HepG2 (cell line): ENCODE results near the gene KCNQ2. TPM values are rescaled to one million over a fixed set of nuclear protein-coding genes. Genes with fewer than 3 reads are reported as not detected.

Experiments
- ATAC-seq: fragments of 200-7000 bp; cut with Tn5 transposase; 3 replicates; pipeline ENCODE4 v1.9.1; 2020; ENCODE audit warnings: mild to moderate bottlenecking, moderate library complexity
- BruUV-seq: library from RNA; stranded (reverse); fragments of 400-500 nt; replicated peaks from 2 replicates; lab custom pipeline; 2021; lab: Mats Ljungman, UMichigan
- CTCF ChIA-PET: fragments of 300-600 bp; formaldehyde crosslinking; extraction: SDS; loops from one replicate; lab custom pipeline; 2021; ENCODE audit warnings: low total read pairs, inconsistent platforms, low intra/inter-chr PET ratio; lab: Yijun Ruan, JAX
- POLR2A ChIA-PET: fragments of 350-600 bp; sonication (Branson Sonifier 250); formaldehyde crosslinking; loops from one replicate; lab custom pipeline; 2020; ENCODE audit warnings: antibody characterized with exemption, inconsistent platforms; lab: Yijun Ruan, JAX
- DNase-seq: peaks from one replicate; pipeline ENCODE4 v3.0.0-alpha.2; 2015; ENCODE audit warnings: low spot score
- FAIRE-seq: peaks from 3 replicates; lab custom pipeline; 2011; peaks lifted over from hg19 to GRCh38; lab: Jason Lieb, UNC
- H2AFZ ChIP-seq: one replicate; pipeline ENCODE4 v1.6.1; 2011; ENCODE audit warnings: low read length, inconsistent platforms
- H3K27ac ChIP-seq: fragments of 300-600 bp; 3 replicates; pipeline ENCODE4 v1.8.0; 2011; ENCODE audit warnings: mixed run types, mild to moderate bottlenecking, mixed read lengths, low read length, inconsistent platforms; ENCODE audit not compliant: insufficient read depth; ENCODE audit errors: extremely low read length
- H3K27me3 ChIP-seq, 2 experiments: fragments of 200-600 bp in 1 of 2; 2 replicates in 1 of 2; 3 replicates in 1 of 2; pipeline versions ENCODE4 v1.6.0 to v1.8.0; 2011; ENCODE audit warnings: low read length in 2 of 2, mild to moderate bottlenecking in 2 of 2, moderate library complexity in 2 of 2, inconsistent platforms in 1 of 2; ENCODE audit not compliant: insufficient read depth in 2 of 2, control insufficient read depth in 1 of 2
- H3K36me3 ChIP-seq, 2 experiments: fragments of 200-600 bp in 1 of 2; replicated peaks in 1 of 2; 2 replicates in 1 of 2; 3 replicates in 1 of 2; pipeline versions ENCODE4 v1.5.1 to v1.8.0; 2011; ENCODE audit warnings: low read length in 2 of 2, inconsistent platforms in 1 of 2; ENCODE audit not compliant: insufficient read depth in 2 of 2, control insufficient read depth in 1 of 2
- H3K4me1 ChIP-seq: 2 replicates; pipeline ENCODE4 v1.5.1; 2012; ENCODE audit warnings: low read length, inconsistent platforms; ENCODE audit not compliant: insufficient read depth
- H3K4me2 ChIP-seq: 2 replicates; pipeline ENCODE4 v1.6.0; 2011; ENCODE audit warnings: low read depth, low read length, inconsistent platforms
- H3K4me3 ChIP-seq, 3 experiments: fragments of 200-600 bp in 1 of 3; sonication (generic), shearing (Covaris generic) in 1 of 3; replicated peaks in 1 of 3; 2 replicates each; pipeline ENCODE4 v1.5.1; 2011 to 2016; ENCODE audit warnings: low read length in 3 of 3, inconsistent platforms in 2 of 3, low read depth in 2 of 3, mild to moderate bottlenecking in 2 of 3, control low read depth in 1 of 3, mixed read lengths in 1 of 3; ENCODE audit not compliant: insufficient read depth in 1 of 3
- H3K79me2 ChIP-seq: one replicate; pipeline ENCODE4 v1.6.1; 2011; ENCODE audit warnings: low read length, inconsistent platforms; ENCODE audit not compliant: insufficient read depth
- H3K9ac ChIP-seq: 2 replicates; pipeline ENCODE4 v1.6.0; 2011; ENCODE audit warnings: mild to moderate bottlenecking, low read depth, low read length, inconsistent platforms; ENCODE audit not compliant: insufficient read depth
- H3K9me3 ChIP-seq: 2 replicates; pipeline ENCODE4 v1.5.1; 2012; ENCODE audit warnings: mild to moderate bottlenecking, low read length
- H4K20me1 ChIP-seq: 2 replicates; pipeline ENCODE4 v1.6.0; 2011; ENCODE audit warnings: inconsistent platforms, mild to moderate bottlenecking, low read length, moderate library complexity; ENCODE audit not compliant: insufficient read depth
- DNMT1 ChIP-seq: sonication (generic); formaldehyde crosslinking; IDR thresholded peaks from 2 replicates; pipeline ENCODE4 v1.5.1; 2020; ENCODE audit warnings: mild to moderate bottlenecking, missing genetic modification reagents
- HHEX ChIP-seq: IDR thresholded peaks from 2 replicates; pipeline ENCODE4 v1.6.1; 2016; ENCODE audit warnings: control low read depth
- KDM1A ChIP-seq: IDR thresholded peaks from 2 replicates; pipeline ENCODE4 v1.6.1; 2016; ENCODE audit warnings: missing compliant biosample characterization
- MAZ ChIP-seq, 2 experiments: sonication (generic) in 1 of 2; formaldehyde crosslinking in 1 of 2; IDR thresholded peaks; 2 replicates each; pipeline versions ENCODE4 v1.5.0 to v1.6.1; 2012 to 2020; ENCODE audit warnings: low read depth in 2 of 2, mild to moderate bottlenecking in 2 of 2, borderline replicate concordance in 1 of 2, improper control_type of control experiment in 1 of 2, low read length in 1 of 2, missing genetic modification reagents in 1 of 2, moderate library complexity in 1 of 2
- MNT ChIP-seq: fragments of 450-650 bp; IDR thresholded peaks from 2 replicates; pipeline ENCODE4 v1.6.1; 2016
- MYNN ChIP-seq: sonication (generic); formaldehyde crosslinking; IDR thresholded peaks from 2 replicates; pipeline ENCODE4 v1.4.0; 2020; ENCODE audit warnings: mild to moderate bottlenecking, low read depth, missing genetic modification reagents
- SKIL ChIP-seq: sonication (generic); formaldehyde crosslinking; IDR thresholded peaks from 2 replicates; pipeline ENCODE4 v1.8.0; 2022; ENCODE audit warnings: missing genetic modification reagents, mild to moderate bottlenecking, moderate library complexity, borderline replicate concordance
- SOX13 ChIP-seq, 3 experiments: fragments of 450-650 bp in 1 of 3; sonication (generic) in 1 of 3; formaldehyde crosslinking in 1 of 3; IDR thresholded peaks in 2 of 3; conservative IDR thresholded peaks in 1 of 3; 2 replicates each; pipeline versions ENCODE4 v1.5.0 to v1.6.1; 2016 to 2020; ENCODE audit warnings: antibody characterized with exemption in 1 of 3, mild to moderate bottlenecking in 1 of 3, missing compliant biosample characterization in 1 of 3, missing genetic modification reagents in 1 of 3, moderate library complexity in 1 of 3
- ZKSCAN5 ChIP-seq: sonication (generic); formaldehyde crosslinking; IDR thresholded peaks from 2 replicates; pipeline ENCODE4 v1.5.1; 2020; ENCODE audit warnings: mild to moderate bottlenecking, missing genetic modification reagents
- ZNF572 ChIP-seq: sonication (generic); formaldehyde crosslinking; IDR thresholded peaks from 2 replicates; pipeline ENCODE4 v1.5.1; 2020; ENCODE audit warnings: mild to moderate bottlenecking, missing genetic modification reagents
- ZNF737 ChIP-seq: sonication (generic); formaldehyde crosslinking; IDR thresholded peaks from 2 replicates; pipeline ENCODE4 v1.5.0; 2020; ENCODE audit warnings: missing genetic modification reagents, mild to moderate bottlenecking, borderline replicate concordance
- WGBS: methylation state at CpG from one replicate; pipeline ENCODE4 v1.1.6; 2017; ENCODE audit warnings: low lambda C conversion rate; 5-methylcytosine and 5-hydroxymethylcytosine counted together
- in situ Hi-C: cut with HindIII; loops from 2 replicates; pipeline ENCODE4 v1.10.0; 2017; ENCODE audit warnings: low pct_unique_long_range_greater_than_20kb; ENCODE audit not compliant: extremely low pct_ligation_motif_present
- intact Hi-C: fragments of 100-400 bp; cut with micrococcal nuclease; formaldehyde crosslinking; loops from one replicate; pipeline ENCODE4 v1.10.0; 2022; ENCODE audit not compliant: unreplicated experiment
- polyA plus RNA-seq, 8 experiments: library from polyadenylated mRNA; depleted of rRNA in 3 of 8; stranded (reverse) in 7 of 8; unstranded in 1 of 8; fragments of >200 nt; fragmentation: Illumina TruSeq in 4 of 8; extraction: Trizol in 4 of 8; gene quantifications; 2 replicates each; pipeline versions ENCODE4 v1.2.1 to v1.2.3, GENCODE V29; 2011 to 2016; ENCODE audit warnings: low read depth in 4 of 8, missing spikeins in 1 of 8, mixed read lengths in 1 of 8; ENCODE audit not compliant: insufficient read depth in 1 of 8
- total RNA-seq, 5 experiments: library from RNA; depleted of rRNA; stranded (reverse); fragments of >200 nt; fragmentation: Illumina TruSeq; extraction: Trizol; gene quantifications; 2 replicates each; pipeline ENCODE4 v1.2.3, GENCODE V29; 2016; ENCODE audit warnings: low read depth in 1 of 5

KCNQ2 gene
- total and polyA plus RNA-seq, 2 of the 13 experiments (the other 11 are each of a cell fraction or from before 2014, with no cell fraction given), result not detected

GRCh38 chr20:63403403-63404105 lies 68.9 kb downstream of the KCNQ2 start:
- intact Hi-C loops (no loop called here), in situ Hi-C loops (no loop called here)
- Histone ChIP-seq H4K20me1 (peaks cover 4% of the 10 kb centered on the region; the same call in 1 of the 2 replicates), H3K27me3 (peaks cover 46 to 97% of the 10 kb centered on the region in 2 experiments), H3K4me2 (no peak overlapping the region), H2AFZ (no peak overlapping the region), H3K9ac (no peak overlapping the region), H3K79me2 (no peaks in the 10 kb centered on the region), H3K36me3 (no peaks in the 10 kb centered on the region), H3K4me1 (no peaks in the 10 kb centered on the region; the same call in 1 of the 2 replicates), H3K27ac (no peak overlapping the region), H3K4me3 (no peak overlapping the region), H3K9me3 (no peaks in the 10 kb centered on the region)
- FAIRE-seq, result no peak
- POLR2A ChIA-PET, result no interaction called here
- CTCF ChIA-PET, result no interaction called here
- DNase-seq, result no peak
- no peak for ATAC-seq
- TF ChIP-seq ZNF572 (CRISPR knock-in tag) (no peak), ZKSCAN5 (CRISPR knock-in tag) (no peak), KDM1A (CRISPR knock-in tag) (no peak), MAZ (IDR thresholded peaks at IDR 0.05; ENCODE audit: borderline replicate concordance, low read depth, low read length) (no peak), MAZ (CRISPR knock-in tag; IDR thresholded peaks at IDR 0.05; ENCODE audit: low read depth) (no peak), DNMT1 (CRISPR knock-in tag) (0 out of 2 replicates have a peak, but pooled peaks have one; percentile 26), SKIL (CRISPR knock-in tag) (0 out of 2 replicates have a peak, but pooled peaks have one; percentile 42), HHEX (CRISPR knock-in tag) (no peak), ZNF737 (CRISPR knock-in tag) (no peak), SOX13 (IDR thresholded peaks at IDR 0.05) (no peak), SOX13 (CRISPR knock-in tag; conservative IDR thresholded peaks at IDR 0.05 in 1 of 2, IDR thresholded peaks at IDR 0.05 in 1 of 2) (no peak), MYNN (CRISPR knock-in tag) (no peak), MNT (peak; percentile 99)
- 14% methylated on average over 17 of the region's 19 CpGs for whole genome bisulfite sequencing
- no TSS peak for BruUV-seq
